HK-2 (cell line): ENCODE data around the gene ABCC3.

Source experiments
- DNase-seq: peaks from one replicate; pipeline ENCODE4 v3.0.0-alpha.2; 2018; ENCODE audit not compliant: unreplicated experiment

Gene ABCC3

DNA sequence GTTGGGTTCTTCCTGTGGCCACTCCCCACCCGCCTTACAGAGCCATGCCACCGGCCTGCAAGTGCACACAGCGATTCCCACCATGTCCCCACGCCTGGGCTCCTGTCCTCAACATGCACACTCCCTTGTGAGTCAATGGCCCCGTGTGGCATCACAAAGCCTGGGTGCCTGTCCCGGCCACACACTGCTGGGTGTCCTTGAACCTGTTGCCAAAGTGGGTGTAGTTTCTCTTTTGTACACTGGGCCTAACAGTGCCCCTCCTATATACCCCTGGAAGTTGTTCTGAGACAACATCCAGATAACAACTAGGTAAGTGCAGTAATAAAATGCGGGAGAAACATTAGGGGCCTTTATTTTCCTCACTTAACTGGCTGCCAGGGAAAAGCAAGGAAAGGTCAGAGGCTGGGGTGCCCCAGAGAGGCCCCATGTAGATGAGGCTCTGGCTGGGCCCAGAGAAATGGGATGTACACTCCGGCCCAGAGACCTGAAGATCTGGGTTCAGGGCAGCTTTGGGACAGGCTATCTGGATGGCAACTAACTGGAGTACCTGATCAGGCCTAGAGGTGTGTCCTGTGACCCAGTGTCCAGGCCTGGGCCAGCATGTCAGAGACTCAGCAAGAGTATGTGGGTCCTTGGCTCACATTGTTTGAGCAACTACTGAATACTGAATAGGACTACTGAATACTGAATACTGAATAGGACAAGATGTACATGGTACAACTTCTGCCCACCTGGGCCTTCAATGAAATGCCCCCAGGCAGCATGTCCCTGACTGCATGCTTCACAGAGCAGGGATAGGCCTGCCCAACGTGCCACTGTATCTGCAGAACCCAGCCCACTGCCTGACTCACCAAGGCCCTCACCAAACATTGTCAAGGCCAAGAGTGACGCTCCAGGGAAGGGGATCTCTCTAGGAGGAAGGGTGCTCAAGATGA, 8.3 kb downstream of the ABCC3 start:
- DNase-seq, result peak; percentile 57

DNA sequence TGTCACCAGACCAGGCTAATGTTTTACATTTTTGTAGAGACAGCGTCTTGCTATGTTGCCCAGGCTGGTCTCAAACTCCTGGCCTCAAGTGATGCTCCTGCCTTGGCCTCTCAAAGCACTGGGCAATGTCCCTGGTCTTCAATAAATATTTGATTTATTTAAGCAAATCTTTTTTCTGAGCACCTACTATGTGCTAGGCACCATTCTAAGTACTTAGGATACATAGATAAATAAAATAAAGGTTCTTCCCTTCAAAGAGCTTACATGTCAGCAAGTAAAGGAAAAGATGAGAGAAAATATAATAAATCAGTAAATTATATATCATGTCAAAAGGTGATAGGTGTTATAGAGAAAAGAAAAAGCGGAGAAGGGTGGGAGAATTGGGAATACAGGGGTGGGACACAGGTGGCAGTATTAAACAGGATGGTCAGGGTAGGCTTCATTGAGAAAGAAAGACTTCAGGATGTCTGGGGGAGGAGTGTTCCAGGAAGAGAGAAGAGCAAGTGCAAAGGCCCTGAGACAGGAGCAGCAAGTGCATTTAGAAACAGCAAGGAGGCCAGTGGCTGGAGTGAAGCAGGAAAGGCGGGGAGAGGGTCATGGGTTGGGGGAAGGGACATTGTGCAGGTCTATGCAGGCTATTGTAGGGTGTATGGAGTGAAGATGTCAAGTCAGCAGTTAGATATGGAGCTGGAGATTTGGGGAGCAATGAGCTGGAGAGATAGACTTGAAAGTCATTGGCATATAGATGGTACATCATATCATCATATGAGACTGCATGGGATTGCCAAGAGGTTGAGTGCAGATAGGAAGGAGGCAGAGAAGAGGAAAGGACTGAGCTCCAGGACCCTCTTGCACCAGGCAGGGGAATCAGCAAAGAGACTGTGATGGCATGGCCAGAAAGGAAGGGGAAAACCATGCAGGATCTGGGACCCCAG, 11.3 kb downstream of the ABCC3 start:
- no peak for DNase-seq

DNA sequence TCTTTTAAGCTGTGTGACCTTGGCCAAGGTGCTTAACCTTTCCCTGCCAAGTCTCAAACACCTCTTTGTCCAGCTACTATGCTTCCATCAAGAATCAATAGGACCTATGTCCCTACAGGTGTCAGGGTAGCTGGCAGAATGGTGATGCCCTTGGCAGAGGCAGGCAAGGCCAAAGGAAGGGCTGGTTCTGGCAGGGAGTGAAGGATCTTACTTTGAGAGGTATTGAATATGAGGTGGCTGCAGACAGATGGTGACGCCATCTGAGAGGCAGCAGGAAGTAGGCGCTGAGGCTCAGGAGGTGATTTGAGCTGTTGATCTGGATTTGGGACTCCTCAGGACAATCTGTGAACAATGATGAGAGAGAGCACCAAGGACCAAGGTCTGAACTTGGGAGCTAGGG, 12.5 kb downstream of the ABCC3 start:
- no peak for DNase-seq

DNA sequence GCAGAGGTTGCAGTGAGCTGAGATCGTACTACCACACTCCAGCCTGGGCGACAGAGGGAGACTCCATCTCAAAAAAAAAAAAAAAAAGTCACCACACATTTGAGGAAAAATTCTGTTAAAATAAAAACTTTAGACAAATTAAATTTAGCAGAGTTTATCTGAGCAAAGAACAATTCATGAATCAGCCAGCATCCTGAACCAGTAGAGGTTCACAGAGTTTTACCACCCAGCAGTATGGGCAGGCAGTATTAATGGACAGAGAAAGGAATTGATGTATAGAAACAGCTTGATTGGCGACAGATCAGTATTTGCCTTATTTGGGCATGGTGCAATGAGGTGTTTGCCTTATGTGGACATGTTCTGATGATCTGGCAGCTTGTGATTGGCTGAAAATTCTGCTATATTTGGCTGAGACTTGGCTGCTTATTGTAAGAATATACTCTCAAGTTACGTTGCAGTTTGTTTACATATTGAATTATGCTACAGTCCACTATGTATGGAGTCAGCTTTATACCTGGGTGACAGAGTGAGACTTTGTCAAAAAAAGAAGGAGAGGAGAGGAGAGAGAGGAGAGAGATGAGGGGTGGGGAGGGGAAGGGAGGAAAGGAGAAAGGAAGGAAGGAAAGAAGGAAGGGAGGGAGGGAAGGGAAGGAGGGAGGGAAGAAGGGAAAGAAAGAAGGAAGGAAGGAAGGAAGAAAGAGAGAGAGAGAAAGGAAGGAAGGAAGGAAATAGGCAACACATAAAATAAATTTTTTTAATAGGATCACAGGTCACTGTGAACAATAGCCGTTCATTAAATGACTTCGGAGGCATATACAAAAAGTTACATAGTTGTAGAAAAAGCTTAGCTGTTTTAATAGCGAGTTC, 14.6 kb downstream of the ABCC3 start:
- DNase-seq, result no peak

DNA sequence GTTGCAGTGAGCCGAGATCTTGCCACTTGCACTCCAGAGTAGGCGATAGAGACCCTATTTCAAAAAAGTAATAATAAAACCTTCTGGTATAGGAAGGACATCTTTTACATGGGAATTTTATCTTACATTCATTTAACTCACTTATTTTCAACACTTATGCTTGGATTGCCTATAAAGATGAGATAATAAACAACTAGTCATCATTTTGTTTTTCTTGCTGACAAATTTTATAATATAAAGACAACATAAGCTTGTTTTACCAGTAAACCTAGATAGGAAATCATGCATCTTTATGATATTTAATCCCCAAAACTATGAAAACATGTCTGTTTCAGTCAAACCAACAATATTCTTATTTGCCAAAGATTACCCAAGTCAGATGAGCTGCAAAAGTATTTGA, 17.0 kb downstream of the ABCC3 start:
- DNase-seq, result no peak

DNA sequence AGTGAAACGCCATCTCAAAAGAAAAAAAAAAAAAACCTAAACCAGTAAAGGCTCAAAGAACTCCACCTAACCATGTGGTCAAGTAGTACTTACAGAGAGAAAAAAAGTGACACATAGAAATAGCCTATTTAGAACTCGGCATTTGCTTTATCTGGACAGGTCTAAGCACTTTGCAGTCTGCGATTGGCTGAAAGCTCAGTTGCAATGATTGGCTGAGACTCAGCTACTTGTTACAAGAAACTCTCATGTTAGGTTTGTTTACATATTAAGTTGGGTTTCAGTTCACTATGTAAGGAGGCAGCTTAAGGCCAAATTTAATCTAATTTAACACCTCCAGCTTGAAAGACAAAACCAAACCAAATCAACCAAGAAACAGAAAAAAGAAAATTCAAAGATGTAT, 19.1 kb downstream of the ABCC3 start:
- no peak for DNase-seq

DNA sequence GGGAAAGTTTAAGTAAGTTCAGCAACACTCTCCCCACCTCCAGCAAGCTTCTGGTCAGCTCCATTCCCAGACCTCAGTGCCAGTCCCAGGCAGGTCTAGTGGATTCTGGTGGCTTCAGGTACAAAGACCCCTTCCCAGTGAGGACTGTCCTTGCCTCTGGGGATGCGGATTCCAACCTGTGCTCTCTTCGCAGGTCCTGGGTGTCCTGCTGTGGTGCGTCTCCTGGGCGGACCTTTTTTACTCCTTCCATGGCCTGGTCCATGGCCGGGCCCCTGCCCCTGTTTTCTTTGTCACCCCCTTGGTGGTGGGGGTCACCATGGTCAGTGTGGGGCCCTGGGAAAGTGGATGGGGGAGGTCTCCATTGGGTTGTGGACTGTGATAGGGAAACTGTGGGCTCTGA, 21.8 kb downstream of the ABCC3 start:
- no peak for DNase-seq

DNA sequence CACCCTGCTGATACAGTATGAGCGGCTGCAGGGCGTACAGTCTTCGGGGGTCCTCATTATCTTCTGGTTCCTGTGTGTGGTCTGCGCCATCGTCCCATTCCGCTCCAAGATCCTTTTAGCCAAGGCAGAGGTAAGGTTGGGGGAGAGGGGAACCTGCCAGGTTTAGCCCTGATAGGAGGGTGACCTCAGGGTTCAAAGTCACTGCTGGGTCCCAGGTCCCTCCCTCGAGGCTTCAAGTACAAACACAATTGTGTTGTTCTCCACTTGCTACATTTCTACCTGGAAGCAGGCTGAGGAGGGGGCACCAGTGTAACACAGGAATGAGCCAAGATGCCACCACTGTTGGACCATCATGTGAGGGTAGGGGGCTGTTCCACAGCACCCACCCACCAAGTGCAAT, 22.4 kb downstream of the ABCC3 start:
- DNase-seq, result no peak

DNA sequence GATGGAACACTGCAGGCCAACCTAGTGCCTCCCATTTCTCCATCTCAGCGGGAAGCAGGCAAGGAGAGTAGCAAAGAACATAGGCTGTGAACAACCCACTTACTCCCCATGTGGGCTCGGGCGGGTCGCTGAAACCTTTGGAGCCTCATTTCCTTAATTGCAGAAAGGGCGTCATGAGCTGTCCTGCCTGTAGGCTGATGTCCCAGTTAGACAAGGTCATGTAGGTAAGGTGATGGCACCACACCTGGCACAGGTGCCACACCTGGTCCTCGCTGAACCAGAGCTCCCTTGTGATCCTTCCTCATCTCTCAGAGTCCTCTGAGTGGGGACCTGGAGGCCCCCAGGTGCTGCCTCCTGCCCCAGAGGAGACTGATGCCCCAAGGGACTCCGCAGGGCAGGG, 22.9 kb downstream of the ABCC3 start:
- no peak for DNase-seq

DNA sequence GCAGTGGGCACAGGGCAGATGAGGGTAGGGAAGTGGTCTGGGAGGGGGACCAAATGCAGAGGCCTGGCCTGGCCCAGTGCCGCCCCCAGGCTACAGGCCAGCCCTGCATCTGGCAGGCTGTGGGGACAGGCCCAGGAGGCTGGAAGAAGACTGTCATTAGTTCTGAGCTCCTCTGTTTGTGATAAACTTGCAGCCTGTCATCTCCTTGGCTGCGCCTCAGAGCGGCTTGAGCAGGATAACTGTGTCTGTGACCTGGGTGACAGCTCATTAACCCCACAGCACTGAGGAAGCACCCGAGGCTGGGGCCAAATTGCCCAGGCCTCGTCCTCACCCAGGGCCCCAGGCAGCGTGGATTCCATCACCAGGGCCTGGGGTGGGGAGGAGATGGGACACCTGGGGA, 23.9 kb downstream of the ABCC3 start:
- DNase-seq, result no peak

DNA sequence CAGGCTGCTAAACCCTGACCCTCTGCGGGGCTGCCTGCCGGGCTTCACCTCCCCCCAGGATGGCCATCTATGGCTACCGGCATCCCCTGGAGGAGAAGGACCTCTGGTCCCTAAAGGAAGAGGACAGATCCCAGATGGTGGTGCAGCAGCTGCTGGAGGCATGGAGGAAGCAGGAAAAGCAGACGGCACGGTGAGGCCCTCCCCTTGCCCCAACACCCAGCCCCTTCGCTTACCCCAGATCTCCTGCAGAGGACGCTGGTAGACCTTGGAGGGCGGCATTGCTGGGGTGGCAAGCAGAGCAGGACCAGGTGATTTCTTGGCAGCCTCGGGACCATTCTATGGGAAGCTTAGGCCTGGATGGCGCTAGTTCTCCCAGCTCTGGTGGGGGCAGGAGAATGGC, 24.5 kb downstream of the ABCC3 start:
- DNase-seq, result no peak

DNA sequence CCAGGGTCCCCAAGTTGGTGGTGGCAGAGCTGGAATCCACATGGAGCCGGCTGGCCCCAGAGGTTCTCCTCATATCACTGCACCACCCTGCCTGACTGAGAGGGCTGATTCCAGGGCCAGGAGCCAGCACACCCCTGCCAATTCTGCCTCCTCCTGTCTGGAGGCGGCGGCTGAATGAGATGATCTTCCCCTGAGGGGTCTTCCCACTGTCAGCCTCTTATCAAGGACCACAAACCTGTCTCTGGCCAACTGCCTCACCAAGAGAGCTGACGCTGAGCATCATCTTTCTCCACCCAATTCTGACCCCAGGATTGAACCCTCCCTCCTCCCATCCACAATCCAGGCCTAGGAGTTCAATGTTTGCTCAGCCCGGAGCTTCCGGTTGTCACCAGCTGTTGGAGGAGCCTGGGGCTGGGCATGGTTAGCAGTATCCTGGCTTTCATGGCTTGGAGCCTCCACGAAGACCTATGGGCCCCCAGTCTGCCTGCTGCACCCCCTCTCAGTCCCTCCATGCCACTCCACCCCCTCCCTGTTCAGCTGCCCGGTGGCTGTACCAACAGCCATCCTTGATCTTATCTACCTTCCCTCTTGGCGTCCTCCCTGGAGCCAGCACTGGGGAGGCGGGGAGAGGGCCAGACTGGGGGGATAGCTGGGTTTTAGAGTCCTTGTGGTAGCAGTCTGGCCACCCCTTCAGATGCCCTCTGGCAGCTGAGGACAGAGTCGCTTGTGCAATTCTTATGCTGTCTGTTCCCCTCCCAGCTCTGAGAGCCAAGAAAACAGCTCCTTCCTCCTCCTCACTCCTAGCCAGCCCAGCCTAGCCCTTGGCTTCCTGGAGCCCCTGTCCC, 25.6 kb downstream of the ABCC3 start:
- DNase-seq, result no peak

DNA sequence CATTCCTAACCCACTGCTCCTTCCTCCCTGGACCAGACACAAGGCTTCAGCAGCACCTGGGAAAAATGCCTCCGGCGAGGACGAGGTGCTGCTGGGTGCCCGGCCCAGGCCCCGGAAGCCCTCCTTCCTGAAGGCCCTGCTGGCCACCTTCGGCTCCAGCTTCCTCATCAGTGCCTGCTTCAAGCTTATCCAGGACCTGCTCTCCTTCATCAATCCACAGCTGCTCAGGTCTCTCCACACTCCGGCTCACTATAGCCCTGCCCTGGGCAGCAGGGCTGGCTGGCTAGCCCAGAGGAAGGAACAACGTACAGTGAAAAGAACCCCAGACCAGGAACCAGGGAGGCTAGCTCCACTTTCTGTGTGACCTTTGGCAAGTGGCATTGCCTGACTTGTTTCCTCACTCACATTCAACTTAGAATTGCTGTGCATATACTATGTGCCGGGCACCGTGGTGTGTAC, 26.2 kb downstream of the ABCC3 start:
- no peak for DNase-seq

DNA sequence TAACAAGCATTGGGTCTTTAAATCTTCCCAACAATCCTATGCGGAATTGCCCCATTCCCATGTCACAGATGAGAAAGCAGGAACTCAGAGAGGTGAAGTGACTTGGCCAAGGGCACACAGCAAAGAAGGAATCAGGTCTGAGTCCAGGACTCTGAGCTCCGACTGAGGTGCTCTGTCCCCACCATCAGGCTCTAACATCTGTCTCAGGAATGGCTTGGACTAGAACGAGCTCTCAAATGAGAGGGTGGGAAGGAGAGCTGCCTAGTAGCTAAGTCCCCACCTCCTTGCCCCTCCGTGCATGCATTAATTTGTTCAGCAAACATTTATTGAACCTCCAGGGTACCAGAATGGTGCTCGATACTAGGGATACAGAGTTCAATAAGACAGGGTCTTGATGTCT, 26.7 kb downstream of the ABCC3 start:
- no peak for DNase-seq

DNA sequence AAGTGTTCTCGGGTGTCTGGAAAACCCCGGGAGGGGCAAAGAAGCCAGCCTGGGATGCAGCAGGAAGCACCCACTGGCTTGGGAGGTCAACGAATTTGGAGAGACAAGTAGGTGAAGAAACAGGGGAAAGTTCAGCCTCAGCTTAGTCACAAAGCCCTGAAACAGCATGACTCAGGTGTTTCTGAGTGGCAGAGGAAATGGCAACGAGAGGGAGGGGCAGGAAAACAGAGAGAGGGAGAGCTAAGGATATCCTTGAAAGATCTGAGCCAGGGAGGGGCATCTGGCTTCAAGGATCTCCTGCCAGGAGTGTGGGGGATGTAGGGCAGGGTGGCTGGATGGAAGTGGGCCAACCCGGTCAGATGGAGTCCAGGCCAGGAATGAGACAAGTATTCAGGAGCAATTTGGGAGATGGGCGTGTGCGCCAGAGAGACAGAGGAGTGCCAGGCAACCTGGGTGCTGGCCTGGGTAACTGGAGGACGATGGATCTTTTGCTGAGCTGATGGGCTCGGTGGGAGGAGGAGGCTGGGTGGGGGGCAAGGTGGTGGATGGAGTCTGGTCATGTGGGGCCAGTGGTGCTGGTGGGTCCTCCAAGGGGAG, 27.2 kb downstream of the ABCC3 start:
- peak; percentile 76 for DNase-seq

DNA sequence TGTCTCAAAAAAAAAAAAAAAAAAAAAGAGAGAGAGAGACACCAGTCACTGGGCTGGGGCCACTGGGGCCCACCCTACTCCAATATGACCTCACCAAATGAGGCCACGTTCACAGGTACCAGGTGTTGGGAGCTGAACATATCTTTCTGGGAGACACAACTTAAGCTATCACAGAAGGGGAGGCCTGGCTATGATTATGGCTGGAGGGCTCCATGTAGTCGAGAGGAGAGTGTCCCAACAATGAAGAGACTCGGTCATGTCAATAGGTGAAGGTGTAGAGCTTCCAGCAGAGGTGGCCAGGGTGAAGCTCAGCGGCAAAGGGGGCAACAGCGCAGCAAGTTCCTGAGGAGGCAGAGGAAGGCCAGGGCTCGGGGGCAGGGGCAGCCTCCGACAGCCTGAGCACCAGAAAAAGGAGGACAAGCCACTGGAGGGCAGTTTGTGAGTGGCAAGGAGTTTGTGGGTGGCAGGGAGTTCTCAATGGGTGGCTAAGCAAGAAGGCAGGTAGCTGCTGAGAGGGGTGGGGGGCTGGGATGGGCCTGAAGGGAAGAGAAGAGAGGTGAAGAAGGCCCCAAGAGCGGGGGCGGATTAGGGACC, 28.0 kb downstream of the ABCC3 start:
- DNase-seq, result no peak

DNA sequence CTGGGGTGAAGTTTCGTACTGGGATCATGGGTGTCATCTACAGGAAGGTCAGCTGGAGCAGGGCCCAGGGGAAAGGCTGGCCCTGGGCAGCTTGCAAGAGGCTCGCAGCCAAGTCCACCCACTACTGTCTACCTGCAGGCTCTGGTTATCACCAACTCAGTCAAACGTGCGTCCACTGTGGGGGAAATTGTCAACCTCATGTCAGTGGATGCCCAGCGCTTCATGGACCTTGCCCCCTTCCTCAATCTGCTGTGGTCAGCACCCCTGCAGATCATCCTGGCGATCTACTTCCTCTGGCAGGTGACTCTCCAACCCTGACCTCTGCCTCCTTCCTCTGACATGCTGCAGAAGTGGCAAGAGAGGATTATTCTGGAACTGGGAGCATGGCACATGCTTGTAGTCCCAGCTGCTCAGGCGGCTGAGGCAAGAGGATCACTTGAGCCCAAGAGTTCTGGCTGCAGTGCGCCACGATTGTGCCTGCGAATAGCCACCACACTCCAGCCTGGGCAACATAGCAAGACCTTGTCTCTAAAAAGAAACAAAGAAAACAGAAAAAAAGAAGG, 29.2 kb downstream of the ABCC3 start:
- DNase-seq, result no peak

DNA sequence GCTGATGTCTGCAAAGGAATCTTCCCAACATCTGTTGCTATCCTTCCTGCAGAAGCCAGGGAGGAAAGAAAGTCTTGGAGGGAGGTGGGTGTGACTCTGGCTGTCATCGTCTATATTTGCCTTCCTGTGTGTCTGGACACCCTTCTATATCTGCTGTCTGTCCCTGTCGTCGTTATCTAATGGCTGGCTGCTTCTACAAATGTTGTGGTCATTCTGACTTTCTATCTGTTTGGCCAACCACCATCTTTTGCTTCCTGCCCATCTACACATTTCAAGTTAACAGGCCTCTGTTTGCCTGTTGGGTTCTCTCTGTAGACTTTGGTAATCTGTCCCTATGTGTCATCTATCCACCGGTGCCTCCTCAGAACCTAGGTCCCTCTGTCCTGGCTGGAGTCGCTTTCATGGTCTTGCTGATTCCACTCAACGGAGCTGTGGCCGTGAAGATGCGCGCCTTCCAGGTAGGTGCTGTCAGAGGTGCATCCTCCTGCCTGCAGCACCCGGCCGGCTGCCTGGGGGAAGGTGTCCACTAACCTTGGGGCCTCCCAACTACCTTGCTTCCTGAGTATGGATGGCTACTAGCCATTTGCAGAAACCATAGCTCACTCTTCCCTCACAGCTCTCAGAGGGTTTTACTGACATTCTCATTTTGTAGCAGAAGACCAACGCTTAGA, 30.2 kb downstream of the ABCC3 start:
- no peak for DNase-seq

DNA sequence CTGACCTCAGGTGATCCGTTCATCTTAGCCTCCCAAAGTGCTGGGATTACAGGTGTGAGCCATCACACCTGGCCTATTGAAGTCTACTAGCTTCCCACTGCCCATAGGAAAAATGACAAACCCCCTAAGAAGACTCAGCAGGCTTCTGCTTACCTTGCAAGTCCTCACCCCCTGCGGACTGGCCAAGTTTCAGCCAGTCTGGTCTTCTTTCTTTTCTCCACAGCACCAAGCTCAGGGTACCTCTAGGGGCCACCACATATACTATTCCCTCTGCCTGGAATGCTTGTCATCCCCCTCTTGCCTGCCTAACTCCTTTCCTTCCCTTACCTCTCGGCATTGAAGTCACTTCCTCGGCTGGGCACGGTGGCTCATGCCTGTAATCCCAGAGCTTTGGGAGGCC, 31.2 kb downstream of the ABCC3 start:
- no peak for DNase-seq
